OCI-LY3 (cell line): Measurements from ENCODE around the gene CLEC16A.

Experiments used
- EZH2phosphoT487 ChIP-seq: fragments of 200-600 bp; shearing (Covaris generic); IDR thresholded peaks from 2 replicates; pipeline ENCODE4 v1.6.1; 2018; ENCODE audit warnings: antibody characterized with exemption, mixed run types, low read depth
- TF ChIP-seq, protein P1 (sequence below): fragments of 200-600, 300-600 bp; sonication (generic); IDR thresholded peaks from 2 replicates; pipeline ENCODE4 v1.5.1; 2014; ENCODE audit warnings: antibody characterized with exemption, low read length, low read depth

DNA sequence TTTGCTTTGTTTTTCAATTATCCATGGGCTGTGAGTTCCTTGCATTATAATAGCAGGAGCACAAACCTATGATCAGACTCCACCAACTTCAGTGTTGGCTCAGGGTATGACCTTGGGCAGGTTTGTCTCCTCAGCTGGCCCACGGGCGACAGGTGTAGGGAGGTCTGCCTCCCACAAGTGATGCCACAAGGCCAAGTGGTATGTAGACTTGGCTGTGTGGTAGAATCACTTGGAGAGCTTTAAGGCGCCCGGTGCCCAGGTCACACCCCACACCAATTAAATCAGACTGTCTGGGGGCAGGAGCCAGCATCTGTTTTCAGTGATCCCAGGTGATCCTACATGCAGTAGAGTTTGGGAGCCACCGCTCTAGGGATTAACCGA lies 153.4 kb downstream of the CLEC16A start:
- TF ChIP-seq, protein P1, sequence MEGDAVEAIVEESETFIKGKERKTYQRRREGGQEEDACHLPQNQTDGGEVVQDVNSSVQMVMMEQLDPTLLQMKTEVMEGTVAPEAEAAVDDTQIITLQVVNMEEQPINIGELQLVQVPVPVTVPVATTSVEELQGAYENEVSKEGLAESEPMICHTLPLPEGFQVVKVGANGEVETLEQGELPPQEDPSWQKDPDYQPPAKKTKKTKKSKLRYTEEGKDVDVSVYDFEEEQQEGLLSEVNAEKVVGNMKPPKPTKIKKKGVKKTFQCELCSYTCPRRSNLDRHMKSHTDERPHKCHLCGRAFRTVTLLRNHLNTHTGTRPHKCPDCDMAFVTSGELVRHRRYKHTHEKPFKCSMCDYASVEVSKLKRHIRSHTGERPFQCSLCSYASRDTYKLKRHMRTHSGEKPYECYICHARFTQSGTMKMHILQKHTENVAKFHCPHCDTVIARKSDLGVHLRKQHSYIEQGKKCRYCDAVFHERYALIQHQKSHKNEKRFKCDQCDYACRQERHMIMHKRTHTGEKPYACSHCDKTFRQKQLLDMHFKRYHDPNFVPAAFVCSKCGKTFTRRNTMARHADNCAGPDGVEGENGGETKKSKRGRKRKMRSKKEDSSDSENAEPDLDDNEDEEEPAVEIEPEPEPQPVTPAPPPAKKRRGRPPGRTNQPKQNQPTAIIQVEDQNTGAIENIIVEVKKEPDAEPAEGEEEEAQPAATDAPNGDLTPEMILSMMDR = no peak
- no peak for TF ChIP-seq EZH2phosphoT487
